KMS-11 (cell line): ENCODE measurements around the gene DNAJC16.
A peak's percentile ranks its signal among the peaks of the same experiment; 100 is the strongest.
"Not testable (repeated sequence)": the region's sequence is repeated elsewhere in the genome, so short reads cannot be mapped to it uniquely, and the experiment has no call there.

Experiments
- H2AFZ ChIP-seq: fragments of 200-600 bp; sonication (generic); 2 replicates; pipeline ENCODE4 v1.6.1; 2016; ENCODE audit warnings: antibody characterized with exemption, mixed run types, low read depth
- H3K27ac ChIP-seq: fragments of 200-600 bp; sonication (generic); 2 replicates; pipeline ENCODE4 v1.6.1; 2016; ENCODE audit warnings: mild to moderate bottlenecking, mixed run types
- H3K27me3 ChIP-seq: fragments of 200-600 bp; sonication (generic); 2 replicates; pipeline ENCODE4 v1.6.1; 2017; ENCODE audit warnings: mild to moderate bottlenecking, low read depth, mixed run types, moderate library complexity; ENCODE audit not compliant: insufficient read depth
- H3K36me3 ChIP-seq: fragments of 200-600 bp; sonication (generic); 2 replicates; pipeline ENCODE4 v1.6.1; 2017; ENCODE audit warnings: mild to moderate bottlenecking, mixed run types; ENCODE audit not compliant: insufficient read depth
- H3K4me1 ChIP-seq: fragments of 200-600 bp; sonication (generic); 2 replicates; pipeline ENCODE4 v1.6.1; 2016; ENCODE audit warnings: mild to moderate bottlenecking, low read depth, mixed run types; ENCODE audit not compliant: poor library complexity, severe bottlenecking
- H3K4me2 ChIP-seq: fragments of 200-600 bp; sonication (generic); 2 replicates; pipeline ENCODE4 v1.7.0; 2016; ENCODE audit warnings: mild to moderate bottlenecking, mixed run types
- H3K4me3 ChIP-seq: fragments of 200-600 bp; sonication (generic); IDR thresholded peaks from 2 replicates; pipeline ENCODE4 v1.6.1; 2017; ENCODE audit warnings: low read depth, low read length, mixed read lengths; ENCODE audit not compliant: insufficient read depth
- H3K79me2 ChIP-seq: fragments of 200-600 bp; sonication (generic); 2 replicates; pipeline ENCODE4 v1.6.1; 2016; ENCODE audit warnings: low read depth, mixed run types; ENCODE audit not compliant: insufficient read depth
- H3K9ac ChIP-seq: fragments of 200-600 bp; sonication (generic); 2 replicates; pipeline ENCODE4 v1.6.1; 2016; ENCODE audit warnings: mild to moderate bottlenecking, mixed run types
- H4K20me1 ChIP-seq: fragments of 200-600 bp; sonication (generic); 2 replicates; pipeline ENCODE4 v1.6.1; 2016; ENCODE audit warnings: mild to moderate bottlenecking, mixed run types; ENCODE audit not compliant: insufficient read depth
- TF ChIP-seq, protein P1 (sequence below): fragments of 200-600 bp; sonication (generic); conservative IDR thresholded peaks from 2 replicates; pipeline ENCODE4 v1.6.1; 2017; ENCODE audit warnings: low read depth, mild to moderate bottlenecking, antibody characterized with exemption, low read length, moderate library complexity, mixed read lengths

DNAJC16 gene

DNA sequence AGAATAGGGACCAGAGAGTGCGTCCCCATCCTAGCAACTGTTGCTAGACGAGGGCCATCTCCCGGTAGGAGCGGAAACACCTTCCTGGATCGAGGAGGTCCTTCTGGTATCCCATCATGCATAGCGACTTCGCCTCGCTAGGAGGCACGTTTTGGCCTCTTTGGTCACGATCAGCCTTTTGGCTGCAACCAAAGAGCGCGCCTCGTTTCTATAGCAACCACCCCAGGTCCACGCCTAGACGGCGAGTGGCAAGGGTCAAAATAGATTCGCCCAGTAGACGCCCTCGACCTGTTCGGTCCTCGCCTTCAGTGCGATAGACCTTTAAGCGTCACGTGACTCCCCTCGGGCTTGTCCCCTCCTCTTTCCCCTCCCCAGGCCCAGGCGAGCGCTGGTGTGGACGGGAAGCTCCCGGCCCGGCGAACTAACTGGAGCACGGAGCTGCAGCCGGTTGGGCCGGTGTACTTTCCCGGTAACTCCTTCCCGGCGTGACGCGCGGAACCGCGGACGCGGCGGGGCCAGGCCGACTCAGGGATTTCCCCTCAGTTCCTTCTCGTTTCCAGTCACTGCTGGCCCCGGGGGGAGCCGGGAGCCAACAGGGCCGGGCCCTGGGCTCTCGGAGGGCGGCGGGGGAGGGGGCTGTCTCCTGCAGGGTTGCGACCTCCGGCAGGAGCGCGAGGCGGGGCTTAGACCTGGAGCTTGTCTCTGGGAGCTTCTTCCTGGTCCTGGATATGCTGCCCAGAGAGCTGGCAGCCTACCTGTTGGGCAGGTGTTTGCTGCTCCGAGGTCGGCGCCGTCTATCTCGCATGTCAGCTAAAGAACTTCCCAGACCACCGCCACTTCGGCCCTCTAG is at the start of gene DNAJC16:
Gene DNAJC16, plus strand, starts transcription at position 359 of the 850 bp plus-strand sequence. CDS start 2,258 bp downstream, outside the sequence.
- H3K36me3 ChIP-seq = no peaks in the 10 kb centered on the region
- H4K20me1 ChIP-seq = no peaks in the 10 kb centered on the region
- no peaks in the 10 kb centered on the region for H3K27me3 ChIP-seq
- H2AFZ ChIP-seq = peak within 1 kb of the TSS; percentile 53; the same call in 1 of the 2 replicates
- H3K27ac ChIP-seq = peak within 1 kb of the TSS; percentile 36
- peaks cover 21% of the 10 kb centered on the region for H3K4me1 ChIP-seq
- peaks cover 7% of the 10 kb centered on the region; the same call in 1 of the 2 replicates for H3K79me2 ChIP-seq
- H3K4me3 ChIP-seq = peak within 1 kb of the TSS; percentile 74
- peak within 1 kb of the TSS; percentile 50 for H3K9ac ChIP-seq
- H3K4me2 ChIP-seq = peak within 1 kb of the TSS; percentile 94
- TF ChIP-seq, protein P1, sequence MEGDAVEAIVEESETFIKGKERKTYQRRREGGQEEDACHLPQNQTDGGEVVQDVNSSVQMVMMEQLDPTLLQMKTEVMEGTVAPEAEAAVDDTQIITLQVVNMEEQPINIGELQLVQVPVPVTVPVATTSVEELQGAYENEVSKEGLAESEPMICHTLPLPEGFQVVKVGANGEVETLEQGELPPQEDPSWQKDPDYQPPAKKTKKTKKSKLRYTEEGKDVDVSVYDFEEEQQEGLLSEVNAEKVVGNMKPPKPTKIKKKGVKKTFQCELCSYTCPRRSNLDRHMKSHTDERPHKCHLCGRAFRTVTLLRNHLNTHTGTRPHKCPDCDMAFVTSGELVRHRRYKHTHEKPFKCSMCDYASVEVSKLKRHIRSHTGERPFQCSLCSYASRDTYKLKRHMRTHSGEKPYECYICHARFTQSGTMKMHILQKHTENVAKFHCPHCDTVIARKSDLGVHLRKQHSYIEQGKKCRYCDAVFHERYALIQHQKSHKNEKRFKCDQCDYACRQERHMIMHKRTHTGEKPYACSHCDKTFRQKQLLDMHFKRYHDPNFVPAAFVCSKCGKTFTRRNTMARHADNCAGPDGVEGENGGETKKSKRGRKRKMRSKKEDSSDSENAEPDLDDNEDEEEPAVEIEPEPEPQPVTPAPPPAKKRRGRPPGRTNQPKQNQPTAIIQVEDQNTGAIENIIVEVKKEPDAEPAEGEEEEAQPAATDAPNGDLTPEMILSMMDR = no peak

DNA sequence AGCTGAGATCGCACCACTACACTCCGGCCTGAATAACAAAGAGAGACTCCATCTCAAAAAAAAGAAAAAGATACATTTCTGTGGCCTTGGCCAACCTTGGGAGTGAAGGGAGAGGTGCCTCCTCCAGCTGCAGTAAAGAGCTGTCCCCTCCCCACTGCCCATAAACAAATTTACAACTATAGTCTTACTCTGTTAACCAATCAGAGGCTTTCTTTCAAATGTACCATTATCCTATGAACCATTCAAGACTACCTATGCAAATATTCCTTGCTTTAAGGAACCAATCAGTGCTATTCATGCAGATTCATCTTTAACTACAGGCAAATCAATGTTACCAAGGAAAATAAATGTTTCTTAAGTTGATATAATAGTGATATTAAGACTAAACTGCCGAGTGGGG is 49.7 kb upstream of the DNAJC16 start:
- no peaks in the 10 kb centered on the region for H3K79me2 ChIP-seq

DNA sequence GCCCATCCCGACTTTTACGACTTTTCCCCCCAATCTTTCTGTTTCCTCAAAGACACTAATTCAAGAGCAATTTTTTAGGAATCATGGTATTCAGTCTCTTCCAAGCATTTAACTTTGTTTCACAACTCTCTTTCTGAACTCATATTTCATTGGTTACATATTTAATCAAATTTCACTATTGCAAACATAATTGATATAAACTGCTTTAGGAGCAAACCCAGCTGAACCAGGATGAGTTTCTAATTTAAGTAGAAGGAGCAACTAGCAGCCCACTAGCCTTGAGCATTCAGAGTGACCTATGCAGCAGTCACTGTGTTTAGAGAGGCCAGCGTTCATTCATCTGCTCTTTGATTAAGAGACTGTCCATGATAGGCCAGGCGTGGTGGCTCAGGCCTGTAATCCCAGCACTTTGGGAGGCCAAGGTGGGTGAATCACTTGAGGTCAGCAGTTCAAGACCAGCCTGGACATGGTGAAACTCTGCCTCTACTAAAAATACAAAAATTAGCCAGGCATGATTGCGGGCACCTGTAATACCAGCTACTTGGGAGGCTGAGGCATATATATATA is 48.9 kb upstream of the DNAJC16 start:
- no peak overlapping the region for H3K27ac ChIP-seq

More for the DNA sequence above, 49.7 kb upstream of the DNAJC16 start:
- no peaks in the 10 kb centered on the region for H3K27me3 ChIP-seq
- no peak overlapping the region for H3K9ac ChIP-seq
- H3K4me3 ChIP-seq = no peak overlapping the region
- H3K4me2 ChIP-seq = no peak overlapping the region
- no peaks in the 10 kb centered on the region for H3K36me3 ChIP-seq
- no peak overlapping the region for H3K27ac ChIP-seq
- no peaks in the 10 kb centered on the region for H4K20me1 ChIP-seq
- H3K4me1 ChIP-seq = no peaks in the 10 kb centered on the region
- H2AFZ ChIP-seq = no peak overlapping the region
- TF ChIP-seq, protein P1 = no peak

DNA sequence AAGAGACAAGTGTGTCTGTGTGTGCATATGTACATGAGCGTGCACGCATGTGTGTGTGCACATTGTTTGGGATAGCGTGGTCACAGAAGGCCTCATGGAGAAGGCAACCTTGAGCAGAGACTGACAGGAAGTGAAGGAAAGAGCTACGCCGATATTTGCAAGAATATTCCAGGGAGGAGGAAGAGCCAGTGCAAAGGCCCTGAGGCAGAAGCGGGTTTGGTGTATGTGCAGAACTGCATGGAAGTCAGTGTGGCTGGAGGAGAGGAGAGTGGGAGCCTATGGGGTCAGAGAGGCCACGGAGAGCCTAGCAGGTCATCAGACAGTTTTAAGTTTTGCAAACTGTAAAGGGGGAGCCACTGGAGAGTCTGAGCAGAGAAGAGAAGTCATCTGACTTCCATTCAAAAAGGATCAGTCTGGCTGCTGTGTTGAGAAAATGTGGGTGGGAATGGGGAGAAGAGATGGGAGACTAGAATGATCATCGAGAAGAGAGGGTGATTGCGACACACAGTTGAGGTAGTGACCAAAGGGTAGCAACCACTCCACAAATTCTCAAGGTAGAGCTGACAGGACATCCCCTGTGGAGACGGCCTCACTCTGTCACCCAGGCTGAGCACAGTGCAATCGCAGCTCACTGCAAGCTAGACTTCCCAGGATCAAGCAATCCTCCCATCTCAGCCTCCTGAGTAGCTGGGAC is 46.8 kb upstream of the DNAJC16 start:
- Histone ChIP-seq H3K36me3 (no peaks in the 10 kb centered on the region), H3K27me3 (no peaks in the 10 kb centered on the region), H3K9ac (no peak overlapping the region), H3K4me3 (no peak overlapping the region), H3K4me2 (no peak overlapping the region), H3K27ac (no peak overlapping the region), H3K79me2 (no peaks in the 10 kb centered on the region), H2AFZ (no peak overlapping the region), H4K20me1 (no peaks in the 10 kb centered on the region), H3K4me1 (no peaks in the 10 kb centered on the region)
- TF ChIP-seq, protein P1 = no peak

More for the DNA sequence above, 48.9 kb upstream of the DNAJC16 start:
- no peaks in the 10 kb centered on the region for H3K27me3 ChIP-seq
- no peaks in the 10 kb centered on the region for H3K36me3 ChIP-seq
- H3K4me1 ChIP-seq = no peaks in the 10 kb centered on the region
- H2AFZ ChIP-seq = no peak overlapping the region
- no peak overlapping the region for H3K9ac ChIP-seq
- TF ChIP-seq, protein P1 = no peak
- H3K4me2 ChIP-seq = no peak overlapping the region
- H4K20me1 ChIP-seq = no peaks in the 10 kb centered on the region
- no peaks in the 10 kb centered on the region for H3K79me2 ChIP-seq
- no peak overlapping the region for H3K4me3 ChIP-seq

DNA sequence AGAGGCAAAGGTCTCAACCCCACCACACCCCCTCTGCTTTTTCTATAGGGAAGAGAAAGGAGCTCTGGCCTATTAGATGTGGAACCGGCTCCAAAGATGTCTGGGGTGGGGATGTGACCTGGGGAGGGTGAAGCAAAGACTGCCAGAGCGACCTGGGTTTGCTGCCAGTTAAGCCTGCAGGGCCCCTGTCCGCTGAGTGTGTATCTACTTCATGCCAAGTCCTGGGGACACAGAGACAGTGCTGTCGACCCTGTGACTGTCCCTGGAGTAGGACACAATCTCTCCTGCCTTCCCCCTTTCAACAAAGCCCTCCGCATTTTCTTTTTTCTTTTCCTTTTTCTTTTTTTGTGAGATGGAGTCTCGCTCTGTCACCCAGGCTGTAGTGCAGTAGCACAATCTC is 44.2 kb upstream of the DNAJC16 start:
- not testable (repeated sequence) for H3K4me1 ChIP-seq, H3K27me3 ChIP-seq, H3K4me3 ChIP-seq, H3K36me3 ChIP-seq, H3K79me2 ChIP-seq, H2AFZ ChIP-seq, H3K4me2 ChIP-seq, H3K9ac ChIP-seq, H4K20me1 ChIP-seq, H3K27ac ChIP-seq

DNA sequence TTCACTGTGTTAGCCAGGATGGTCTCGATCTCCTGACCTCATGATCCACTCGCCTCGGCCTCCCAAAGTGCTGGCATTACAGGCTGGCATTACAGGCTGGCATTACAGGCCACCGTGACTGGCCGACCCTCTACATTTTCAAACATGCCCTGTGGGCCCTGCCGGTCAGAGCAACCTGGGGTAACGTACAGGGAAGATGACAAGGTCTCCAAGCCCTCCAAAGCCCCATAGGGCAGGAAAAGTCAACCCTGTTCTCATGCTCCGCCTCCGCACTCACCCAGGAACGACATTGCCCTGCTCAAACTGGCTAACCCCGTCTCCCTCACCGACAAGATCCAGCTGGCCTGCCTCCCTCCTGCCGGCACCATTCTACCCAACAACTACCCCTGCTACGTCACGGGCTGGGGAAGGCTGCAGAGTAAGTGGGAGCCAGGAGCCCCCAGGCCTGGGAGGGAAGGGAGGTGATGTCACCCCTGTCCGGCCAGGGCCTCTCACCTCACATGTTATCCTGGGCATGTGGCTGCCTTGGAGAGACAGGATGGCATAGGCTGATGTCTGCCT is 43.6 kb upstream of the DNAJC16 start:
- not testable (repeated sequence) for H3K27ac ChIP-seq, H3K4me2 ChIP-seq, H3K79me2 ChIP-seq, H3K4me1 ChIP-seq, H3K36me3 ChIP-seq, H3K27me3 ChIP-seq, H3K4me3 ChIP-seq, H4K20me1 ChIP-seq, H2AFZ ChIP-seq, H3K9ac ChIP-seq
